NCI-H748 (cell line): ENCODE data around the gene TM9SF2.
"Not testable (repeated sequence)": the region's sequence is repeated elsewhere in the genome, so short reads cannot be mapped to it uniquely, and the experiment has no call there.

Experiments
- DNase-seq: peaks from one replicate; lab custom pipeline; 2025; ENCODE audit not compliant: unreplicated experiment; lab: John Stamatoyannopoulos, UW

TM9SF2 gene

GRCh38 chr13:99501184-99501847 is at the start of gene TM9SF2:
Gene TM9SF2, plus strand, starts transcription at chr13:99501472. Its CDS starts 135 bp downstream, at chr13:99501607.
- peak; percentile 97 for DNase-seq

GRCh38 chr13:99454518-99455183 is 46.6 kb upstream of the TM9SF2 start:
- no peak for DNase-seq

GRCh38 chr13:99459099-99459850 is 42.0 kb upstream of the TM9SF2 start:
- no peak for DNase-seq

GRCh38 chr13:99460802-99461201 is 40.5 kb upstream of the TM9SF2 start:
- DNase-seq, result not testable (repeated sequence)

- DNase-seq, result no peak
Observed at GRCh38 chr13:99463646-99464397, 37.5 kb upstream of the TM9SF2 start.

GRCh38 chr13:99464441-99464949 is 36.8 kb upstream of the TM9SF2 start:
- DNase-seq, result no peak

- peak; percentile 72 for DNase-seq
Observed at GRCh38 chr13:99465454-99465853, 35.8 kb upstream of the TM9SF2 start.

GRCh38 chr13:99467764-99468163 is 33.5 kb upstream of the TM9SF2 start:
- no peak for DNase-seq

- DNase-seq, result no peak
Observed at GRCh38 chr13:99469041-99469440, 32.2 kb upstream of the TM9SF2 start.

GRCh38 chr13:99470027-99470426 is 31.2 kb upstream of the TM9SF2 start:
- DNase-seq, result no peak

- no peak for DNase-seq
Observed at GRCh38 chr13:99471221-99472121, 29.8 kb upstream of the TM9SF2 start.

- no peak for DNase-seq
Observed at GRCh38 chr13:99472122-99472440, 29.2 kb upstream of the TM9SF2 start.

GRCh38 chr13:99473515-99473914 is 27.8 kb upstream of the TM9SF2 start:
- DNase-seq, result no peak

- no peak for DNase-seq
Observed at GRCh38 chr13:99476648-99477047, 24.6 kb upstream of the TM9SF2 start.

- no peak for DNase-seq
Observed at GRCh38 chr13:99477493-99477892, 23.8 kb upstream of the TM9SF2 start.

- DNase-seq, result no peak
Observed at GRCh38 chr13:99481366-99481765, 19.9 kb upstream of the TM9SF2 start.

GRCh38 chr13:99484473-99484872 is 16.8 kb upstream of the TM9SF2 start:
- DNase-seq, result no peak

GRCh38 chr13:99486996-99487395 is 14.3 kb upstream of the TM9SF2 start:
- DNase-seq, result no peak

GRCh38 chr13:99489028-99489427 is 12.2 kb upstream of the TM9SF2 start:
- DNase-seq, result no peak

- DNase-seq, result not testable (repeated sequence)
Observed at GRCh38 chr13:99491750-99492149, 9.5 kb upstream of the TM9SF2 start.
